Astrocyte (in vitro differentiated cells and primary cell): ENCODE data around the gene SRSF12. TPM values are rescaled to one million over a fixed set of nuclear protein-coding genes. Genes with fewer than 3 reads are reported as not detected.

Experiments
- DNase-seq: peaks from one replicate; pipeline ENCODE4 v3.0.0-alpha.2; 2010; ENCODE audit warnings: low read depth
- FAIRE-seq: peaks from 2 replicates; lab custom pipeline; 2011; peaks lifted over from hg19 to GRCh38; lab: Jason Lieb, UNC
- H2AFZ ChIP-seq: 2 replicates; pipeline ENCODE4 v1.6.0; 2012; ENCODE audit warnings: low read depth, low read length, inconsistent platforms
- H3K27ac ChIP-seq: 2 replicates; pipeline ENCODE4 v1.5.1; 2011; ENCODE audit warnings: low read depth, low read length, inconsistent platforms
- H3K27me3 ChIP-seq: 2 replicates; pipeline ENCODE4 v1.6.0; 2011; ENCODE audit warnings: low read length, inconsistent platforms; ENCODE audit not compliant: insufficient read depth
- H3K36me3 ChIP-seq: 2 replicates; pipeline ENCODE4 v1.5.1; 2011; ENCODE audit warnings: low read length, inconsistent platforms; ENCODE audit not compliant: insufficient read depth
- H3K4me1 ChIP-seq: 2 replicates; pipeline ENCODE4 v1.5.1; 2011; ENCODE audit warnings: low read length, inconsistent platforms; ENCODE audit not compliant: insufficient read depth
- H3K4me2 ChIP-seq: 2 replicates; pipeline ENCODE4 v1.6.0; 2012; ENCODE audit warnings: low read length, inconsistent platforms
- H3K4me3 ChIP-seq: 2 replicates; pipeline ENCODE4 v1.5.1; 2011; ENCODE audit warnings: low read depth, mild to moderate bottlenecking, low read length, inconsistent platforms; ENCODE audit not compliant: insufficient read depth
- H3K79me2 ChIP-seq: 2 replicates; pipeline ENCODE4 v1.6.0; 2012; ENCODE audit warnings: mild to moderate bottlenecking, low read length, inconsistent platforms; ENCODE audit not compliant: insufficient read depth
- H3K9ac ChIP-seq: 2 replicates; pipeline ENCODE4 v1.6.0; 2012; ENCODE audit warnings: mild to moderate bottlenecking, low read length, inconsistent platforms
- H3K9me3 ChIP-seq: 2 replicates; pipeline ENCODE4 v1.5.1; 2012; ENCODE audit warnings: low read depth, mild to moderate bottlenecking, low read length, inconsistent platforms; ENCODE audit not compliant: insufficient read depth
- H4K20me1 ChIP-seq: 2 replicates; pipeline ENCODE4 v1.6.0; 2012; ENCODE audit warnings: low read length, inconsistent platforms; ENCODE audit not compliant: insufficient read depth
- H3K27ac Mint-ChIP-seq: one replicate; pipeline ENCODE4 v1.8.0; 2021; ENCODE audit warnings: mild to moderate bottlenecking, mixed read lengths; ENCODE audit not compliant: unreplicated experiment
- H3K27me3 Mint-ChIP-seq: one replicate; pipeline ENCODE4 v1.8.0; 2021; ENCODE audit warnings: low read depth, mixed read lengths; ENCODE audit not compliant: unreplicated experiment
- H3K36me3 Mint-ChIP-seq: one replicate; pipeline ENCODE4 v1.8.0; 2021; ENCODE audit warnings: low read depth, mixed read lengths; ENCODE audit not compliant: unreplicated experiment
- H3K4me1 Mint-ChIP-seq: one replicate; pipeline ENCODE4 v1.8.0; 2021; ENCODE audit warnings: low read depth, mixed read lengths; ENCODE audit not compliant: unreplicated experiment
- H3K4me3 Mint-ChIP-seq: one replicate; pipeline ENCODE4 v1.8.0; 2021; ENCODE audit warnings: mild to moderate bottlenecking, moderate library complexity, mixed read lengths; ENCODE audit not compliant: unreplicated experiment
- H3K9me3 Mint-ChIP-seq: one replicate; pipeline ENCODE4 v1.8.0; 2021; ENCODE audit warnings: mild to moderate bottlenecking, mixed read lengths; ENCODE audit not compliant: unreplicated experiment
- EZH2 ChIP-seq: IDR thresholded peaks from 2 replicates; pipeline ENCODE4 v1.6.1; 2012; ENCODE audit warnings: mild to moderate bottlenecking, low read length, inconsistent platforms; ENCODE audit not compliant: insufficient read depth
- total RNA-seq: library from RNA; stranded (reverse); gene quantifications from 2 replicates; pipeline ENCODE4 v1.2.1, GENCODE V29; 2021
- TF ChIP-seq, protein P1 (sequence below): IDR thresholded peaks from 2 replicates; pipeline ENCODE4 v1.5.1; 2011; ENCODE audit warnings: low read depth, mild to moderate bottlenecking, inconsistent platforms, low read length, moderate library complexity; ENCODE audit not compliant: insufficient read depth

The SRSF12 gene
- total RNA-seq, 1 donor from 2014 or later, result 9.2 TPM

DNA sequence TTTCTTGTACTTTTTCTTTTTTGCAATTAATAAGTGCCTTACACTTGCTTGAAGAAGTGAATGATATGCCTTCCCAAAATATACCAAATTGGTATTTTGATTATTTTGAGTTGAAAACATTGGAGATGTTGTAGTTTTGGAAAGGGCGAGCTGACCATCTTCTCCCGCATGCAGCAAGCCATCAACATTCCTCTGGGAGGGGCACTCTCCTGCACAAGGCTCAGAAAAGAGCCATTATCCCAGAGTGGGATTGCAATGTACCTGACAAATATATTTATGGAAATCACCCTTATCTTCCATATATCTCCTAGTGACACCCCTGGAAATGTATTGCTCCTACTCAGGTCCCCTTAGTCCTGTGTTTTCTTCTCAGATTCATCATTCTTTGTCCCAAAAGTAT, 60.1 kb downstream of the SRSF12 start:
- no peak for TF ChIP-seq EZH2
- TF ChIP-seq, protein P1, sequence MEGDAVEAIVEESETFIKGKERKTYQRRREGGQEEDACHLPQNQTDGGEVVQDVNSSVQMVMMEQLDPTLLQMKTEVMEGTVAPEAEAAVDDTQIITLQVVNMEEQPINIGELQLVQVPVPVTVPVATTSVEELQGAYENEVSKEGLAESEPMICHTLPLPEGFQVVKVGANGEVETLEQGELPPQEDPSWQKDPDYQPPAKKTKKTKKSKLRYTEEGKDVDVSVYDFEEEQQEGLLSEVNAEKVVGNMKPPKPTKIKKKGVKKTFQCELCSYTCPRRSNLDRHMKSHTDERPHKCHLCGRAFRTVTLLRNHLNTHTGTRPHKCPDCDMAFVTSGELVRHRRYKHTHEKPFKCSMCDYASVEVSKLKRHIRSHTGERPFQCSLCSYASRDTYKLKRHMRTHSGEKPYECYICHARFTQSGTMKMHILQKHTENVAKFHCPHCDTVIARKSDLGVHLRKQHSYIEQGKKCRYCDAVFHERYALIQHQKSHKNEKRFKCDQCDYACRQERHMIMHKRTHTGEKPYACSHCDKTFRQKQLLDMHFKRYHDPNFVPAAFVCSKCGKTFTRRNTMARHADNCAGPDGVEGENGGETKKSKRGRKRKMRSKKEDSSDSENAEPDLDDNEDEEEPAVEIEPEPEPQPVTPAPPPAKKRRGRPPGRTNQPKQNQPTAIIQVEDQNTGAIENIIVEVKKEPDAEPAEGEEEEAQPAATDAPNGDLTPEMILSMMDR, result no peak
- Mint-ChIP-seq H3K27ac (no peak overlapping the region), H3K4me1 (peaks cover 5% of the 10 kb centered on the region), H3K9me3 (no peaks in the 10 kb centered on the region), H3K27me3 (no peaks in the 10 kb centered on the region), H3K36me3 (no peaks in the 10 kb centered on the region), H3K4me3 (no peak overlapping the region)
- no peaks in the 10 kb centered on the region for H3K4me1 ChIP-seq
- no peaks in the 10 kb centered on the region for H3K27me3 ChIP-seq
- H2AFZ ChIP-seq, result no peak overlapping the region
- no peak overlapping the region for H3K27ac ChIP-seq
- H3K4me3 ChIP-seq, result no peak overlapping the region
- H3K4me2 ChIP-seq, result no peak overlapping the region
- H4K20me1 ChIP-seq, result no peaks in the 10 kb centered on the region
- H3K79me2 ChIP-seq, result no peaks in the 10 kb centered on the region
- no peak overlapping the region for H3K9ac ChIP-seq
- no peaks in the 10 kb centered on the region for H3K36me3 ChIP-seq
- FAIRE-seq (no peak), DNase-seq (no peak)
- H3K9me3 ChIP-seq, result no peaks in the 10 kb centered on the region

DNA sequence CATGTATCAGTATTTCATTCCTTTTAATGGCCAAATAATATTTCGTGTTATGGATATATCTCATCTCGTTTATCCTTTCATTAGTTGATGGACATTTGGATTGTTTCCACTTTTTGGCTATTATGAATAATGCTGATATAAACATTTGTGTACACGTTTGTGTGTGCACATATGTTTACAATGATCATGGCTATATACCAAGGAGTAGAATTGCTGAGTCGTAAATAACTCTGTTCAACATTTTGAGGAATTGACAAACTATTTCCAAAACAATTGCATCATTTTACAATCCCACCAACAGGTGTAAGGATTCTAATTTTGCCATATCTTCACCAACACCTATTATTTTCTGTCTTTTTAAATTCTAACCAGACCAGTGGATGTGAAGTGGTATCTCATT, 63.7 kb downstream of the SRSF12 start:
- Histone ChIP-seq H3K27me3 (no peaks in the 10 kb centered on the region), H3K9ac (no peak overlapping the region), H3K4me3 (no peak overlapping the region), H4K20me1 (no peaks in the 10 kb centered on the region), H3K4me2 (no peak overlapping the region), H3K36me3 (no peaks in the 10 kb centered on the region), H3K9me3 (no peaks in the 10 kb centered on the region), H3K79me2 (no peaks in the 10 kb centered on the region), H2AFZ (no peak overlapping the region), H3K27ac (no peak overlapping the region), H3K4me1 (no peaks in the 10 kb centered on the region)
- peaks cover 5% of the 10 kb centered on the region for H3K4me1 Mint-ChIP-seq
- H3K27ac Mint-ChIP-seq, result no peak overlapping the region
- FAIRE-seq, result peak; percentile 34
- H3K9me3 Mint-ChIP-seq, result no peaks in the 10 kb centered on the region
- H3K4me3 Mint-ChIP-seq, result no peak overlapping the region
- DNase-seq, result no peak
- H3K27me3 Mint-ChIP-seq, result no peaks in the 10 kb centered on the region
- no peaks in the 10 kb centered on the region for H3K36me3 Mint-ChIP-seq
- TF ChIP-seq, protein P1, result no peak
- no peak for TF ChIP-seq EZH2

DNA sequence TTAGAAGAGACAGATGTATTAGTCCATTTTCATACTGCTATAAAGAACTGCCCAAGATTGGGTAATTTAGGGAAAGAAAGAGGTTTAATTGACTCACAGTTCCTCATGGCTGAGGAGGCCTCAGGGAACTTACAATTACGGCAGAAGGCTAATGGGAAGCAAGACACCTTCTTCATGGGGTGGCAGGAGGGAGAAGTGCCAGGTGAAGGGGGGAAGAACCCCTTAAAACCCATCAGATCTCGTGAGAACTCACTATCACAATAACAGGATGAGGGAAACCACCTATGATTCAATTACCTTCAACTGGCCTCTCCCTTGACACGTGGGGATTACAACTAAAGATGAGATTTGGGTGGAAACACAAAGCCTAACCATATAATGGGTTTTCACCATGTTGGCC, 66.2 kb downstream of the SRSF12 start:
- no peaks in the 10 kb centered on the region for H3K4me1 Mint-ChIP-seq
- Histone ChIP-seq H2AFZ (no peak overlapping the region), H3K9me3 (no peaks in the 10 kb centered on the region), H4K20me1 (no peaks in the 10 kb centered on the region), H3K4me1 (no peaks in the 10 kb centered on the region), H3K27me3 (no peaks in the 10 kb centered on the region), H3K9ac (no peak overlapping the region), H3K4me2 (no peak overlapping the region), H3K4me3 (no peak overlapping the region), H3K36me3 (no peaks in the 10 kb centered on the region), H3K27ac (no peak overlapping the region), H3K79me2 (no peaks in the 10 kb centered on the region)
- no peaks in the 10 kb centered on the region for H3K36me3 Mint-ChIP-seq
- no peaks in the 10 kb centered on the region for H3K27me3 Mint-ChIP-seq
- no peaks in the 10 kb centered on the region for H3K9me3 Mint-ChIP-seq
- no peak for FAIRE-seq
- H3K4me3 Mint-ChIP-seq, result no peak overlapping the region
- no peak overlapping the region for H3K27ac Mint-ChIP-seq
- no peak for DNase-seq
- no peak for TF ChIP-seq EZH2
- TF ChIP-seq, protein P1, result no peak
